Measurements from ENCODE around the gene GAPT.

- no peak for TF ChIP-seq CTCF (IDR thresholded peaks at IDR 0.05 in 8 of 11, conservative IDR thresholded peaks at IDR 0.05 in 3 of 11)
- no peak for TF ChIP-seq POLR2AphosphoS5 (IDR thresholded peaks at IDR 0.05)
- TF ChIP-seq POLR2A (IDR thresholded peaks at IDR 0.05) = no peak
These were observed 9.4 kb upstream of the GAPT start for GRCh38 chr5:58481828-58482227.

Measured in spleen (tissue), 7 donors.